ENCODE data around the gene AASDH. TPM values are rescaled to one million over a fixed set of nuclear protein-coding genes. Genes with fewer than 3 reads are reported as not detected.
A peak's percentile ranks its signal among the peaks of the same experiment; 100 is the strongest.

AASDH gene
- 1 to 10 TPM; 8.5 to 9.9 TPM for total RNA-seq

DNA sequence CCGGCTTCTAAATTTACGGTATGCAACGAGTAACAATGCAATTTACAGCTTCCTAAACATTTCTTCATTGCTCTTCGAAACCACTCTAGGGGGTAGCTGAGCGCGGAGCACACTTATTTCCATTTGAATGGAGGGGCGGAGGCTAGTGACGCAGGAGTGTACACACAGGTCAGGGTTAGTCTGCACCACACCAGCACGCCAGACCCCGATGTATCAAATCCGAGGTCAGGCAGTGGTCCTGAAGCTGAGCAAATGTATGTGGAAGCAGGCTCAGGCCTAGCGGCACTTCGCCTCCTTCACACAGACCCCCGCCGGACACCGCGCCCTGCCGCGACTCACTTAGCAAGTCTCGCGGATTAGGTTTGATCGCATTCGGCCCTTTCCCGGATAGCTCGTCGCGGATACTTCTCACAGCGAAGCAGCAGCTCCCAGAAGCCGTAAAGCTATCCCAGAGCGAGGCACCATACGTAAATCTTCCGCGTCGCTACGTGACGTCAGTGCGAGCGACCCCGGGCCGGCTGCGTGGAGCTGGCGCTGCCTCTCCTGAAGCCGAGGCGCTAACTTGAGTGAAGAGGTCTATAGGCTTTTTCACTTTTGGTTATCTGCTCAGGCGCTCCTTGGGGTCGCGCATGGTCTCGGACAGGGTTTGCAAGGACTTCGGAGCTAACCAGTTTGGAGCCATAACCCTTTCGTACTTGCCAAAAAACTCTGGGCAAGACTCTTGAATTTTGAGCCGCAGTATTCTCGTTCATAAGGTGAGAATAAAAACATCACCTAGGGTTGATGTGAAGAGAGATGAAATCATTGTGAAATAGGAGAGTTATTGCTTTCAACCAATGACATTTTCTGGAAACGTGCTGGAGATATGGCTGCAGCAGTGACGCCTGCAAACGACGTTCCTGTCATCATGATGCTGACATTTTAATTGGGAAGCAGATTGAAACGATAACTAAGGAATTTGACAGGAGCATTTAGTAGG is at the start of gene AASDH:
Gene AASDH, minus strand, starts transcription at position 469 of the 979 bp plus-strand sequence. CDS start 3,192 bp downstream, outside the sequence.
- H3K27ac Mint-ChIP-seq, result peak within 1 kb of the TSS; percentile 97
- CTCF ChIA-PET, result interaction anchor here (0.9 to 1.7 kb wide), 13 partner anchors 9 to 590 kb away, joined by 3 to 9 read pairs (median 4); partner anchors contain the start of genes CEP135, NOA1, PAICS and PPAT
- no peaks in the 10 kb centered on the region for H3K9me3 Mint-ChIP-seq (ENCODE audit: insufficient read depth)
- peaks cover 6% of the 10 kb centered on the region for H3K36me3 Mint-ChIP-seq (ENCODE audit: low read depth)
- H3K4me1 Mint-ChIP-seq (ENCODE audit: low read depth), result peaks cover 36% of the 10 kb centered on the region
- POLR2A ChIA-PET, result interaction anchor here (0.6 to 2.7 kb wide), 26 partner anchors 9 to 1005 kb away, joined by 3 to 59 read pairs (median 4); partner anchors contain the start of genes CEP135, NOA1, PAICS and POLR2B
- H3K4me3 Mint-ChIP-seq, result peak within 1 kb of the TSS; percentile 94
- peak; percentile 96 for DNase-seq
- peak; percentile 95 for ATAC-seq
- no peaks in the 10 kb centered on the region for H3K27me3 Mint-ChIP-seq (ENCODE audit: low read depth)

GRCh38 chr4:56435140-56435926 is 48.0 kb upstream of the AASDH start, which contains the start of gene PPAT:
Gene PPAT (minus strand): TSS chr4:56435615. CDS start chr4:56435477, 138 bp downstream.
- ATAC-seq (peak; percentile 83), DNase-seq (peak; percentile 98)
- H3K27ac Mint-ChIP-seq, result peak within 1 kb of the TSS; percentile 92
- H3K36me3 Mint-ChIP-seq (ENCODE audit: low read depth), result peaks cover 32% of the 10 kb centered on the region
- CTCF ChIA-PET, result interaction anchor here (0.8 to 4.4 kb wide), 17 partner anchors 9 to 543 kb away, joined by 3 to 58 read pairs (median 5); partner anchors contain the start of genes AASDH, CEP135, NOA1 and POLR2B
- H3K27me3 Mint-ChIP-seq (ENCODE audit: low read depth), result no peaks in the 10 kb centered on the region
- H3K4me1 Mint-ChIP-seq (ENCODE audit: low read depth), result peaks cover 52% of the 10 kb centered on the region
- H3K9me3 Mint-ChIP-seq (ENCODE audit: insufficient read depth), result no peaks in the 10 kb centered on the region
- H3K4me3 Mint-ChIP-seq, result peak within 1 kb of the TSS; percentile 87
- POLR2A ChIA-PET, result interaction anchor here (1.0 to 3.9 kb wide), 14 partner anchors 10 to 543 kb away, joined by 3 to 59 read pairs (median 6); partner anchors contain the start of genes AASDH, NOA1, POLR2B and REST

GRCh38 chr4:56434599-56435139 is 47.4 kb upstream of the AASDH start:
- DNase-seq (peak; percentile 51), ATAC-seq (peak; percentile 3)
- peaks cover 45% of the 10 kb centered on the region for H3K4me1 Mint-ChIP-seq (ENCODE audit: low read depth)
- no peaks in the 10 kb centered on the region for H3K27me3 Mint-ChIP-seq (ENCODE audit: low read depth)
- ChIA-PET CTCF (interaction anchor here (0.8 to 4.4 kb wide), 12 partner anchors 10 to 543 kb away, joined by 3 to 58 read pairs (median 6); partner anchors contain the start of genes AASDH, CEP135 and NOA1), POLR2A (interaction anchor here (2.0 to 3.9 kb wide), 7 partner anchors 9 to 544 kb away, joined by 5 to 59 read pairs (median 20); partner anchors contain the start of genes AASDH, NOA1, POLR2B and SRP72)
- H3K27ac Mint-ChIP-seq, result peak overlapping the region; percentile 92
- H3K36me3 Mint-ChIP-seq (ENCODE audit: low read depth), result peaks cover 29% of the 10 kb centered on the region
- H3K4me3 Mint-ChIP-seq, result peak overlapping the region; percentile 87
- no peaks in the 10 kb centered on the region for H3K9me3 Mint-ChIP-seq (ENCODE audit: insufficient read depth)

GRCh38 chr4:56433280-56433679 is 46.0 kb upstream of the AASDH start:
- ATAC-seq (no peak), DNase-seq (no peak)
- H3K9me3 Mint-ChIP-seq (ENCODE audit: insufficient read depth), result no peaks in the 10 kb centered on the region
- no peaks in the 10 kb centered on the region for H3K27me3 Mint-ChIP-seq (ENCODE audit: low read depth)
- peak overlapping the region; percentile 87 for H3K4me3 Mint-ChIP-seq
- CTCF ChIA-PET, result interaction anchor here (4.4 kb wide), 1 partner anchor 9 kb away, joined by 58 read pairs; no protein-coding TSS in a partner anchor
- peaks cover 20% of the 10 kb centered on the region for H3K36me3 Mint-ChIP-seq (ENCODE audit: low read depth)
- peaks cover 36% of the 10 kb centered on the region for H3K4me1 Mint-ChIP-seq (ENCODE audit: low read depth)
- H3K27ac Mint-ChIP-seq, result no peak overlapping the region
- POLR2A ChIA-PET, result interaction anchor here (0.7 to 2.0 kb wide), 3 partner anchors 8 to 489 kb away, joined by 4 to 5 read pairs (median 5); partner anchors contain the start of gene AASDH

GRCh38 chr4:56430203-56430602 is 42.9 kb upstream of the AASDH start:
- Mint-ChIP-seq H3K36me3 (ENCODE audit: low read depth) (peaks cover 17% of the 10 kb centered on the region), H3K4me3 (no peak overlapping the region), H3K4me1 (ENCODE audit: low read depth) (peaks cover 45% of the 10 kb centered on the region), H3K9me3 (ENCODE audit: insufficient read depth) (no peaks in the 10 kb centered on the region), H3K27me3 (ENCODE audit: low read depth) (no peaks in the 10 kb centered on the region), H3K27ac (no peak overlapping the region)
- ATAC-seq (no peak), DNase-seq (no peak)
- POLR2A ChIA-PET, result interaction anchor here (1.4 kb wide), 1 partner anchor 43 kb away, joined by 4 read pairs; the partner anchor contains the start of gene AASDH
- CTCF ChIA-PET, result no interaction called here

DNA sequence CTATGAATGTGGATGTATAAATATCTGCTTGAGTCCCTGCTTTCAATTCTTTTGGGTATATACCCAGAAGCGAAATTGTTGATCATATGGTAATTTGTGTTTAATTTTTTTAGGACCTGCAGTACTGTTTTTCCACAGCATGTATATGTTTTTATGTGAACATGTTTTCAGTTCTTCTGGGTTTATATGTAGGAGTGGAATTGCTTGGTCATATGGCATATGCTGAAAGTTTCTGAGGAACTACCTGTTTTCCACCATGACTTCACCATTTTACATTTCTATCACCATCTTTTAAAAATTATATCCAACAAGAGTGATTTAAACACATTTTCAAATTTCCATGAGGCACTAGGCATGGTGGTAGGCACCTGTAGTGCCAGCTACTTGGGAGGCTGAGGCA is 39.9 kb upstream of the AASDH start:
- Mint-ChIP-seq H3K4me3 (no peak overlapping the region), H3K27ac (no peak overlapping the region), H3K4me1 (ENCODE audit: low read depth) (peaks cover 32% of the 10 kb centered on the region), H3K36me3 (ENCODE audit: low read depth) (peaks cover 11% of the 10 kb centered on the region), H3K27me3 (ENCODE audit: low read depth) (no peaks in the 10 kb centered on the region), H3K9me3 (ENCODE audit: insufficient read depth) (no peaks in the 10 kb centered on the region)
- DNase-seq (no peak), ATAC-seq (no peak)
- ChIA-PET POLR2A (no interaction called here), CTCF (no interaction called here)

GRCh38 chr4:56426273-56426672 is 39.0 kb upstream of the AASDH start:
- ATAC-seq (no peak), DNase-seq (no peak)
- H3K9me3 Mint-ChIP-seq (ENCODE audit: insufficient read depth), result no peaks in the 10 kb centered on the region
- POLR2A ChIA-PET, result no interaction called here
- H3K27me3 Mint-ChIP-seq (ENCODE audit: low read depth), result no peaks in the 10 kb centered on the region
- peaks cover 23% of the 10 kb centered on the region for H3K4me1 Mint-ChIP-seq (ENCODE audit: low read depth)
- no peak overlapping the region for H3K27ac Mint-ChIP-seq
- CTCF ChIA-PET, result interaction anchor here (1.0 to 4.4 kb wide), 6 partner anchors 8 to 410 kb away, joined by 3 to 58 read pairs (median 5); partner anchors contain the start of genes PAICS and PPAT
- no peak overlapping the region for H3K4me3 Mint-ChIP-seq
- H3K36me3 Mint-ChIP-seq (ENCODE audit: low read depth), result peaks cover 7% of the 10 kb centered on the region

- peaks cover 7% of the 10 kb centered on the region for H3K36me3 Mint-ChIP-seq (ENCODE audit: low read depth)
- peaks cover 20% of the 10 kb centered on the region for H3K4me1 Mint-ChIP-seq (ENCODE audit: low read depth)
- ATAC-seq, result no peak
- no peaks in the 10 kb centered on the region for H3K27me3 Mint-ChIP-seq (ENCODE audit: low read depth)
- DNase-seq, result no peak
- no peak overlapping the region for H3K4me3 Mint-ChIP-seq
- no peak overlapping the region for H3K27ac Mint-ChIP-seq
- ChIA-PET POLR2A (interaction anchor here (1.0 to 1.2 kb wide), 2 partner anchors 9 to 41 kb away, joined by 3 to 5 read pairs; partner anchors contain the start of gene PPAT), CTCF (interaction anchor here (0.6 to 4.4 kb wide), 19 partner anchors 9 to 411 kb away, joined by 3 to 58 read pairs (median 5); partner anchors contain the start of genes AASDH, PAICS and PPAT)
- no peaks in the 10 kb centered on the region for H3K9me3 Mint-ChIP-seq (ENCODE audit: insufficient read depth)
These were observed 38.2 kb upstream of the AASDH start for GRCh38 chr4:56425518-56425917.

- peak; percentile 55 for DNase-seq
These were observed 37.6 kb upstream of the AASDH start for GRCh38 chr4:56424697-56425514.

DNA sequence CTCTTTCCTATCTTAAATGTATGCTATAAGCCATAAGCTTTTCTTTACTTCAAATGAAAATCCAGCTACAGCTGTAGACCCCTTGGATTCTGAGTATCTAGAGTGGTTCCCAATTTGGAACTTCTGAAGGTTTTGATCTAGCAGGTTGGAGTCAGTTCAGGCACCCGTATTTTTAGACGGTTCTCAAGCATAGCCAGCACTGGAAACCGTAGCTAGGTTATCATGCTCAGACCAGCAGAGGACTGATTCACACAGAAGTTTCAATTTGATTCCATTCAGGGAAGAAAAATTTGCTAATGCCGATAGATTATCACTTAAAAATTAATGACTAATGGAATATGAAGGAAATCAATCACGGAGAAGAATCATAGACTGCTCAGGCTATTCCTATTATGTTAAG is 36.9 kb upstream of the AASDH start:
- POLR2A ChIA-PET, result interaction anchor here (2.2 kb wide), 1 partner anchor 37 kb away, joined by 12 read pairs; the partner anchor contains the start of gene AASDH
- H3K27me3 Mint-ChIP-seq (ENCODE audit: low read depth), result no peaks in the 10 kb centered on the region
- no peak overlapping the region for H3K27ac Mint-ChIP-seq
- ATAC-seq, result no peak
- CTCF ChIA-PET, result interaction anchor here (0.7 to 4.4 kb wide), 8 partner anchors 10 to 412 kb away, joined by 3 to 58 read pairs (median 6); partner anchors contain the start of genes PAICS and PPAT
- H3K4me3 Mint-ChIP-seq, result no peak overlapping the region
- no peak for DNase-seq
- H3K4me1 Mint-ChIP-seq (ENCODE audit: low read depth), result peaks cover 18% of the 10 kb centered on the region
- no peaks in the 10 kb centered on the region for H3K9me3 Mint-ChIP-seq (ENCODE audit: insufficient read depth)
- peaks cover 7% of the 10 kb centered on the region for H3K36me3 Mint-ChIP-seq (ENCODE audit: low read depth)

More at GRCh38 chr4:56424697-56425514, 37.6 kb upstream of the AASDH start:
- Mint-ChIP-seq H3K4me1 (ENCODE audit: low read depth) (peaks cover 20% of the 10 kb centered on the region), H3K27me3 (ENCODE audit: low read depth) (no peaks in the 10 kb centered on the region), H3K9me3 (ENCODE audit: insufficient read depth) (no peaks in the 10 kb centered on the region), H3K4me3 (no peak overlapping the region), H3K27ac (no peak overlapping the region), H3K36me3 (ENCODE audit: low read depth) (peaks cover 7% of the 10 kb centered on the region)
- ChIA-PET POLR2A (interaction anchor here (1.0 to 2.2 kb wide), 3 partner anchors 10 to 41 kb away, joined by 3 to 12 read pairs (median 5); partner anchors contain the start of genes AASDH and PPAT), CTCF (interaction anchor here (0.6 to 4.4 kb wide), 20 partner anchors 10 to 412 kb away, joined by 3 to 58 read pairs (median 4); partner anchors contain the start of genes AASDH, PAICS and PPAT)
- no peak for ATAC-seq

Data from activated CD8-positive, alpha-beta T cell treated with anti-CD3 and anti-CD28 coated beads, Interleukin-2, amount 10 ng/mL, durations not matched to agents 7 days and 5 days (primary cell).